Sigmoid colon (tissue), 7 donors: Measurements from ENCODE around the gene RPS19BP1. TPM values are rescaled to one million over a fixed set of nuclear protein-coding genes. Genes with fewer than 3 reads are reported as not detected.
"Not testable (repeated sequence)": the region's sequence is repeated elsewhere in the genome, so short reads cannot be mapped to it uniquely, and the experiment has no call there.

Source experiments
- DNase-seq: peaks from one replicate; pipeline ENCODE4 v3.0.0-alpha.2; 2019
- H3K27ac ChIP-seq, 4 donors: fragments of 200-600 bp; sonication (generic); one replicate each; pipeline ENCODE4 v1.5.1; 2016 to 2019; ENCODE audit warnings: mild to moderate bottlenecking in 1 of 4
- H3K27me3 ChIP-seq, 3 donors: fragments of 200-600 bp; sonication (generic); one replicate each; pipeline ENCODE4 v1.5.1; 2019; ENCODE audit warnings: mild to moderate bottlenecking in 1 of 3
- H3K36me3 ChIP-seq, 4 donors: fragments of 200-600 bp; sonication (generic); one replicate each; pipeline ENCODE4 v1.5.1; 2016 to 2019
- H3K4me1 ChIP-seq, 4 donors: fragments of 200-600 bp; sonication (generic); one replicate each; pipeline ENCODE4 v1.5.1; 2017 to 2019
- H3K4me3 ChIP-seq, 4 donors: fragments of 200-600 bp; sonication (generic); one replicate each; pipeline ENCODE4 v1.5.1; 2017 to 2019; ENCODE audit warnings: mild to moderate bottlenecking in 2 of 4, moderate library complexity in 1 of 4
- H3K9me3 ChIP-seq, 4 donors: fragments of 200-600 bp in 3 of 4; sonication (generic) in 3 of 4; one replicate each; pipeline versions ENCODE4 v1.5.1 to v1.6.1; 2013 to 2019
- EP300 ChIP-seq, 4 donors: sonication (generic); formaldehyde crosslinking; IDR thresholded peaks; one replicate each; pipeline ENCODE4 v1.6.1; 2017; ENCODE audit warnings: antibody characterized with exemption in 4 of 4
- POLR2A ChIP-seq, 2 donors: fragments of 450-650 bp; IDR thresholded peaks; one replicate each; pipeline ENCODE4 v1.6.1; 2016; ENCODE audit warnings: antibody characterized with exemption in 2 of 2, mild to moderate bottlenecking in 2 of 2, moderate library complexity in 2 of 2
- POLR2AphosphoS5 ChIP-seq, 4 donors: sonication (generic); formaldehyde crosslinking; IDR thresholded peaks; one replicate each; pipeline ENCODE4 v1.6.1; 2017; ENCODE audit warnings: antibody characterized with exemption in 4 of 4
- WGBS, 2 donors: extraction: QIAGEN DNeasy Blood & Tissue Kit; methylation state at CpG; one replicate each; pipeline ENCODE4 v1.1.7; 2013; 5-methylcytosine and 5-hydroxymethylcytosine counted together
- intact Hi-C: fragments of 100-400 bp; cut with DNase I; formaldehyde crosslinking; loops from one replicate; pipeline ENCODE4 v1.15.1; 2023
- polyA plus RNA-seq, 3 donors: library from polyadenylated mRNA; stranded (reverse); fragments of 200-250 nt; gene quantifications; one replicate each; pipeline ENCODE4 v1.2.3, GENCODE V29; 2013
- total RNA-seq, 4 donors: library from RNA; depleted of rRNA; stranded (reverse); fragments of >200 nt; gene quantifications; one replicate each; pipeline ENCODE4 v1.1.0, GENCODE V29; 2016
- TF ChIP-seq, protein P1 (sequence below), 4 experiments: fragments of 450-650 bp in 3 of 4; fragments of 200-600 bp in 1 of 4; IDR thresholded peaks; one replicate each; pipeline ENCODE4 v1.5.1; 2016 to 2019; ENCODE audit warnings: antibody characterized with exemption in 4 of 4, mild to moderate bottlenecking in 3 of 4, moderate library complexity in 2 of 4
- donor health status: healthy with polysubstance abuse.
- donor health status: Bipolar disorder and iron deficiency.
- donor health status: healthy.

Gene RPS19BP1
- total and polyA plus RNA-seq, 7 donors = 148 to 217 (median 180) TPM

- DNase-seq = no peak
- Histone ChIP-seq H3K4me1 (peaks cover 2 to 73% (median 66%) of the 10 kb centered on the region in 4 donors), H3K9me3 (no peaks in the 10 kb centered on the region), H3K4me3 (peak overlapping the region in 3 of 4 donors; percentile 80 to 99 (median 93)), H3K36me3 (peaks cover 19 to 42% (median 31%) of the 10 kb centered on the region in 4 donors), H3K27ac (peak overlapping the region; percentile 99 to 100 (median 99)), H3K27me3 (no peaks in the 10 kb centered on the region)
- WGBS, 2 donors = 57 to 78% methylated on average over 13 of the region's 13 CpGs
- intact Hi-C loops = loop anchor here (5.0 kb wide), 2 partner anchors 172 to 652 kb away; partner anchors contain the start of gene CBX6
- TF ChIP-seq, protein P1, sequence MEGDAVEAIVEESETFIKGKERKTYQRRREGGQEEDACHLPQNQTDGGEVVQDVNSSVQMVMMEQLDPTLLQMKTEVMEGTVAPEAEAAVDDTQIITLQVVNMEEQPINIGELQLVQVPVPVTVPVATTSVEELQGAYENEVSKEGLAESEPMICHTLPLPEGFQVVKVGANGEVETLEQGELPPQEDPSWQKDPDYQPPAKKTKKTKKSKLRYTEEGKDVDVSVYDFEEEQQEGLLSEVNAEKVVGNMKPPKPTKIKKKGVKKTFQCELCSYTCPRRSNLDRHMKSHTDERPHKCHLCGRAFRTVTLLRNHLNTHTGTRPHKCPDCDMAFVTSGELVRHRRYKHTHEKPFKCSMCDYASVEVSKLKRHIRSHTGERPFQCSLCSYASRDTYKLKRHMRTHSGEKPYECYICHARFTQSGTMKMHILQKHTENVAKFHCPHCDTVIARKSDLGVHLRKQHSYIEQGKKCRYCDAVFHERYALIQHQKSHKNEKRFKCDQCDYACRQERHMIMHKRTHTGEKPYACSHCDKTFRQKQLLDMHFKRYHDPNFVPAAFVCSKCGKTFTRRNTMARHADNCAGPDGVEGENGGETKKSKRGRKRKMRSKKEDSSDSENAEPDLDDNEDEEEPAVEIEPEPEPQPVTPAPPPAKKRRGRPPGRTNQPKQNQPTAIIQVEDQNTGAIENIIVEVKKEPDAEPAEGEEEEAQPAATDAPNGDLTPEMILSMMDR (IDR thresholded peaks at IDR 0.05) = no peak
- peak in 1 of 4 donors; percentile 10 for TF ChIP-seq POLR2AphosphoS5 (IDR thresholded peaks at IDR 0.05)
Measured at GRCh38 chr22:39524089-39524752, 8.3 kb downstream of the RPS19BP1 start.

DNA sequence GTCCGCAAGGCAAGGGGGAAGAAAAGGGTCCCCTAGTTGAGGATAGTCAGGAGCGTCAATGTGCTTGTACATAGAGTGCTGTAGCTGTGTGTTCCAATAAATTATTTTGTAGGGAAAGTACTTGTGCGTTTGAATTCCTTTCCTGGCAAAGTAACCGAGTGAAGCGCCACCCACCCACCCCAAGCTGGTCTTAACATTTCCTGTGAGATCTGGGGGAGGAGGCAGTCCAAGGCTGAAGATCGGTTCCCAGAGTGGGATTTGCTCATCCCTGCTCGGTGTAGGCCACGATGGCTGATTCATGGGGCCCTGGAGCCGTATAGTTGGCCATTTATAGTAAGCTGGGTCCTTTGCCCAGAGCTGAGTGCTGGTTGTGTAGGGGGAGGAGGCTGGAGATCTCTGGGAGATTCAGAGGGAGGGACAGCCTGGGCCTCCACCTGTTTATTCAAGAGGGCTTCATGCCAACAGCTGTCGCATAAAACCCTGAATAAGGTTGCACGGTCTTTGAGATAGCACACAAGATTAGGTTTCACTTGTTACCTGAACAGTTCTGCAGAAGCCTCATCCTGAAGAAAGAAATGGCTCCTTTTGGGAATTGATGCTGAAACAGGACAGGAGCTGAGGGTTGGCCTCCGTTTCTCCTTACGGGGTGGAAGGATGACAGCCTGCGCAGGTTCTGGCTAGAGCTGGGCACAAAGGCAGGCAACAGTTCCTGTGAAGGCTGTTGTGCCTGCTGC, 9.8 kb downstream of the RPS19BP1 start:
- peak; percentile 90 for DNase-seq
- intact Hi-C loops = loop anchor here (5.0 kb wide), 2 partner anchors 170 to 650 kb away; partner anchors contain the start of gene CBX6
- Histone ChIP-seq H3K4me1 (peaks cover 0 to 70% (median 64%) of the 10 kb centered on the region in 4 donors), H3K27ac (peak overlapping the region; percentile 99 to 100 (median 99)), H3K4me3 (peak overlapping the region; percentile 80 to 100 (median 96)), H3K27me3 (no peaks in the 10 kb centered on the region), H3K9me3 (no peaks in the 10 kb centered on the region), H3K36me3 (peaks cover 19 to 42% (median 31%) of the 10 kb centered on the region in 4 donors)
- 4 to 32% methylated on average over 14 of the region's 14 CpGs for WGBS, 2 donors
- TF ChIP-seq EP300 (IDR thresholded peaks at IDR 0.05) (peak in 1 of 4 donors; percentile 23), POLR2AphosphoS5 (IDR thresholded peaks at IDR 0.05) (peak; percentile 39 to 73 (median 64)), POLR2A (IDR thresholded peaks at IDR 0.05) (peak; percentile 29 to 35)
- TF ChIP-seq, protein P1 (IDR thresholded peaks at IDR 0.05) = no peak

DNA sequence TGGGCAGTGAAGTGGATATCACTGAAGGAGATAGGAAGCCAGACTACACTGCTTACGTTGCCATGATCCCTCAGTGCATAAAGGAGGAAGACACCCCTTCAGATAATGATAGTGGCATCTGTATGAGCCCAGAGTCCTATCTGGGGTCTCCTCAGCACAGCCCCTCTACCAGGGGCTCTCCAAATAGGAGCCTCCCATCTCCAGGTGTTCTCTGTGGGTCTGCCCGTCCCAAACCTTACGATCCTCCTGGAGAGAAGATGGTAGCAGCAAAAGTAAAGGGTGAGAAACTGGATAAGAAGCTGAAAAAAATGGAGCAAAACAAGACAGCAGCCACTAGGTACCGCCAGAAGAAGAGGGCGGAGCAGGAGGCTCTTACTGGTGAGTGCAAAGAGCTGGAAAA, 10.5 kb downstream of the RPS19BP1 start:
- 9 to 27% methylated on average over 4 to 5 of the region's 5 CpGs for WGBS, 2 donors
- H3K36me3 ChIP-seq = peaks cover 19 to 47% (median 31%) of the 10 kb centered on the region in 4 donors
- intact Hi-C loops = loop anchor here (5.0 kb wide), 2 partner anchors 170 to 650 kb away; partner anchors contain the start of gene CBX6
- peak overlapping the region; percentile 99 to 100 (median 99) for H3K27ac ChIP-seq
- not testable (repeated sequence) for DNase-seq, H3K27me3 ChIP-seq, H3K9me3 ChIP-seq
- peaks cover 0 to 63% (median 58%) of the 10 kb centered on the region in 4 donors for H3K4me1 ChIP-seq
- H3K4me3 ChIP-seq = peak overlapping the region; percentile 80 to 100 (median 96)

GRCh38 chr22:39521106-39521885, 11.3 kb downstream of the RPS19BP1 start:
- peak; percentile 93 for DNase-seq
- not testable (repeated sequence) for H3K27me3 ChIP-seq, H3K9me3 ChIP-seq
- WGBS, 2 donors = 1 to 4% methylated on average over 28 of the region's 28 CpGs
- TF ChIP-seq POLR2AphosphoS5 (IDR thresholded peaks at IDR 0.05) = peak in 1 of 4 donors; percentile 52
- Histone ChIP-seq H3K36me3 (peaks cover 19 to 52% (median 31%) of the 10 kb centered on the region in 4 donors), H3K4me1 (peaks cover 0 to 59% (median 57%) of the 10 kb centered on the region in 4 donors), H3K4me3 (peak overlapping the region; percentile 80 to 100 (median 96)), H3K27ac (peak overlapping the region; percentile 99 to 100 (median 99))
- intact Hi-C loops = loop anchor here (5.0 kb wide), 2 partner anchors 169 to 649 kb away; partner anchors contain the start of gene CBX6
